Right kidney (tissue), 9 donors: ENCODE measurements around the gene ONECUT2.
"Not testable (repeated sequence)": the region's sequence is repeated elsewhere in the genome, so short reads cannot be mapped to it uniquely, and the experiment has no call there.

Experiments used
- DNase-seq: peaks from one replicate; pipeline ENCODE4 v3.0.0-alpha.2; 2016
- long read RNA-seq, 8 donors: transcript quantifications; one replicate each; lab custom pipeline, GENCODE V29; 2026

ONECUT2 gene
- long read RNA-seq, donor 1 = 0 reads
- long read RNA-seq, donor 2 = 0 reads
- long read RNA-seq, donor 3 = 0 reads
- long read RNA-seq, donor 4 = 0 reads
- long read RNA-seq, donor 5 = 0 reads
- long read RNA-seq, donor 6 = 0 reads
- long read RNA-seq, donor 7 = 0 reads
- long read RNA-seq, donor 8 = 0 reads

GRCh38 chr18:57434536-57435494 lies at the start of gene ONECUT2:
ONECUT2 (plus strand) TSS chr18:57435374; CDS start chr18:57435717, 343 bp downstream.
- peak; percentile 79 for DNase-seq

GRCh38 chr18:57389271-57389670 lies 45.9 kb upstream of the ONECUT2 start:
- no peak for DNase-seq

- no peak for DNase-seq
Observed at GRCh38 chr18:57390044-57390443, 45.1 kb upstream of the ONECUT2 start.

GRCh38 chr18:57394749-57395148 lies 40.4 kb upstream of the ONECUT2 start:
- DNase-seq = not testable (repeated sequence)

GRCh38 chr18:57396831-57397230 lies 38.3 kb upstream of the ONECUT2 start:
- DNase-seq = not testable (repeated sequence)

GRCh38 chr18:57397440-57398132 lies 37.6 kb upstream of the ONECUT2 start:
- no peak for DNase-seq

GRCh38 chr18:57404345-57404744 lies 30.8 kb upstream of the ONECUT2 start:
- no peak for DNase-seq

GRCh38 chr18:57409650-57410049 lies 25.5 kb upstream of the ONECUT2 start:
- DNase-seq = no peak

GRCh38 chr18:57410749-57411148 lies 24.4 kb upstream of the ONECUT2 start:
- no peak for DNase-seq

- DNase-seq = no peak
Observed at GRCh38 chr18:57416542-57416941, 18.6 kb upstream of the ONECUT2 start.

- DNase-seq = no peak
Observed at GRCh38 chr18:57422313-57422872, 12.8 kb upstream of the ONECUT2 start.

GRCh38 chr18:57423821-57424220 lies 11.4 kb upstream of the ONECUT2 start:
- no peak for DNase-seq

- no peak for DNase-seq
Observed at GRCh38 chr18:57425096-57425495, 10.1 kb upstream of the ONECUT2 start.

GRCh38 chr18:57426187-57426586 lies 9.0 kb upstream of the ONECUT2 start:
- no peak for DNase-seq

GRCh38 chr18:57427429-57428201 lies 7.6 kb upstream of the ONECUT2 start:
- DNase-seq = peak; percentile 62

- DNase-seq = peak; percentile 74
Observed at GRCh38 chr18:57428221-57429150, 6.7 kb upstream of the ONECUT2 start.

GRCh38 chr18:57429167-57430078 lies 5.8 kb upstream of the ONECUT2 start:
- DNase-seq = peak; percentile 57

- DNase-seq = peak; percentile 67
Observed at GRCh38 chr18:57430079-57431001, 4.8 kb upstream of the ONECUT2 start.
